Pancreas (tissue), 10 donors: ENCODE results near the gene COL11A1. TPM values are rescaled to one million over a fixed set of nuclear protein-coding genes. Genes with fewer than 3 reads are reported as not detected.
"Not testable (repeated sequence)": the region's sequence is repeated elsewhere in the genome, so short reads cannot be mapped to it uniquely, and the experiment has no call there.

Experiments
- ATAC-seq, 4 donors: fragments of 200-7000 bp; cut with Tn5 transposase; one replicate each; pipeline versions ENCODE4 v1.8.0 to v1.9.1; 2020; ENCODE audit warnings: mild to moderate bottlenecking in 4 of 4, moderate library complexity in 4 of 4
- DNase-seq, 6 donors: peaks; one replicate each; pipeline ENCODE4 v3.0.0-alpha.2; 2020
- FAIRE-seq: peaks from 2 replicates; lab custom pipeline; 2012; peaks lifted over from hg19 to GRCh38; lab: Jason Lieb, UNC
- H3K27ac ChIP-seq, 4 donors: fragments of 200-600 bp; sonication (generic); 1 replicate in 3 of 4; 2 replicates in 1 of 4; pipeline versions ENCODE4 v1.5.0 to v1.8.0; 2020
- H3K27me3 ChIP-seq, 4 donors: fragments of 200-600 bp; one replicate each; pipeline ENCODE4 v1.8.0; 2021
- H3K36me3 ChIP-seq, 3 donors: fragments of 200-600 bp; sonication (generic) in 1 of 3; one replicate each; pipeline versions ENCODE4 v1.5.0 to v1.8.0; 2020 to 2021
- H3K4me1 ChIP-seq, 3 donors: fragments of 200-600 bp; one replicate each; pipeline ENCODE4 v1.8.0; 2021
- H3K4me3 ChIP-seq, 4 donors: fragments of 200-600 bp; sonication (generic) in 2 of 4; one replicate each; pipeline versions ENCODE4 v1.5.0 to v1.8.0; 2020 to 2021
- H3K9me3 ChIP-seq, 4 donors: fragments of 200-600 bp; one replicate each; pipeline ENCODE4 v1.8.0; 2021
- WGBS, 2 donors: extraction: QIAGEN DNeasy Blood & Tissue Kit; methylation state at CpG; one replicate each; pipeline ENCODE4 v1.1.7; 2013; 5-methylcytosine and 5-hydroxymethylcytosine counted together
- intact Hi-C, 3 donors: fragments of 100-400 bp; cut with DNase I; formaldehyde crosslinking; loops; one replicate each; pipeline versions ENCODE4 v1.11.1 to v1.14.2; 2022
- polyA plus RNA-seq, 2 donors: library from polyadenylated mRNA; stranded (reverse); fragments of 200-250 nt; gene quantifications; one replicate each; pipeline ENCODE4 v1.2.3, GENCODE V29; 2013
- total RNA-seq, 6 donors: library from RNA; stranded (reverse); fragmentation: NEBNext Ultra II Directional in 4 of 6; extraction: Animal tissue kit (Norgen Biotek cat#: 25700) in 4 of 6; gene quantifications; one replicate each; pipeline versions ENCODE4 v1.2.1 to v1.2.4, GENCODE V29; 2021 to 2023
- TF ChIP-seq, protein P1 (sequence below), 4 donors: fragments of 200-600 bp; sonication (generic) in 3 of 4; IDR thresholded peaks; one replicate each; pipeline versions ENCODE4 v1.5.0 to v1.8.0; 2021; ENCODE audit warnings: antibody characterized with exemption in 4 of 4
- donor health status: healthy with polysubstance abuse.
- donor health status: DM: no; HTN: no; CAD: no; lungs with moderate emphysema.
- donor health status: DM: no; HTN: no; CAD: no.
- donor health status: control.
- donor health status: control.
- donor health status: Bipolar disorder and iron deficiency.
- donor health status: DM: yes; HTN: yes; CAD: no.
- donor health status: DM: no; HTN: no; CAD: no.
- donor health status: DM: no; HTN: no; CAD: no.
- donor health status: DM: yes; HTN: yes; CAD: no.

The COL11A1 gene
- total and polyA plus RNA-seq, 8 donors: 0.08 to 5.7 (median 0.38) TPM; not detected in 1

- H3K4me1 ChIP-seq: no peaks in the 10 kb centered on the region
- H3K9me3 ChIP-seq: no peaks in the 10 kb centered on the region
- ATAC-seq (no peak), DNase-seq (no peak), FAIRE-seq (no peak)
- H3K27ac ChIP-seq: no peak overlapping the region
- H3K36me3 ChIP-seq: no peaks in the 10 kb centered on the region
- TF ChIP-seq, protein P1, sequence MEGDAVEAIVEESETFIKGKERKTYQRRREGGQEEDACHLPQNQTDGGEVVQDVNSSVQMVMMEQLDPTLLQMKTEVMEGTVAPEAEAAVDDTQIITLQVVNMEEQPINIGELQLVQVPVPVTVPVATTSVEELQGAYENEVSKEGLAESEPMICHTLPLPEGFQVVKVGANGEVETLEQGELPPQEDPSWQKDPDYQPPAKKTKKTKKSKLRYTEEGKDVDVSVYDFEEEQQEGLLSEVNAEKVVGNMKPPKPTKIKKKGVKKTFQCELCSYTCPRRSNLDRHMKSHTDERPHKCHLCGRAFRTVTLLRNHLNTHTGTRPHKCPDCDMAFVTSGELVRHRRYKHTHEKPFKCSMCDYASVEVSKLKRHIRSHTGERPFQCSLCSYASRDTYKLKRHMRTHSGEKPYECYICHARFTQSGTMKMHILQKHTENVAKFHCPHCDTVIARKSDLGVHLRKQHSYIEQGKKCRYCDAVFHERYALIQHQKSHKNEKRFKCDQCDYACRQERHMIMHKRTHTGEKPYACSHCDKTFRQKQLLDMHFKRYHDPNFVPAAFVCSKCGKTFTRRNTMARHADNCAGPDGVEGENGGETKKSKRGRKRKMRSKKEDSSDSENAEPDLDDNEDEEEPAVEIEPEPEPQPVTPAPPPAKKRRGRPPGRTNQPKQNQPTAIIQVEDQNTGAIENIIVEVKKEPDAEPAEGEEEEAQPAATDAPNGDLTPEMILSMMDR (IDR thresholded peaks at IDR 0.05): no peak
- intact Hi-C loops: no loop called here
- 60 to 80% methylated on average over 6 of the region's 6 CpGs for WGBS, 2 donors
- H3K4me3 ChIP-seq: no peak overlapping the region
- H3K27me3 ChIP-seq: no peaks in the 10 kb centered on the region
These were observed 34.1 kb downstream of the COL11A1 start for GRCh38 chr1:103074224-103074623.

- Histone ChIP-seq H3K27ac (no peak overlapping the region), H3K36me3 (no peaks in the 10 kb centered on the region), H3K4me1 (no peaks in the 10 kb centered on the region), H3K27me3 (no peaks in the 10 kb centered on the region), H3K4me3 (no peak overlapping the region), H3K9me3 (no peaks in the 10 kb centered on the region)
- 9 to 11% methylated on average over 2 of the region's 2 CpGs for WGBS, 2 donors
- FAIRE-seq: no peak
- TF ChIP-seq, protein P1 (IDR thresholded peaks at IDR 0.05): no peak
- no peak for ATAC-seq
- DNase-seq: no peak
- intact Hi-C loops: no loop called here
These were observed 39.1 kb downstream of the COL11A1 start for GRCh38 chr1:103069201-103069600.

- Histone ChIP-seq H3K36me3 (no peaks in the 10 kb centered on the region), H3K27ac (no peak overlapping the region), H3K27me3 (no peaks in the 10 kb centered on the region), H3K9me3 (no peaks in the 10 kb centered on the region), H3K4me3 (no peak overlapping the region), H3K4me1 (no peaks in the 10 kb centered on the region)
- intact Hi-C loops: no loop called here
- TF ChIP-seq, protein P1 (IDR thresholded peaks at IDR 0.05): no peak
- ATAC-seq (no peak), DNase-seq (no peak), FAIRE-seq (no peak)
- WGBS, 2 donors: 48 to 64% methylated on average over 2 of the region's 2 CpGs
These were observed 44.4 kb downstream of the COL11A1 start for GRCh38 chr1:103063921-103064320.

- FAIRE-seq (no peak), DNase-seq (no peak), ATAC-seq (no peak)
- H3K4me1 ChIP-seq: no peaks in the 10 kb centered on the region
- no peaks in the 10 kb centered on the region for H3K36me3 ChIP-seq
- H3K4me3 ChIP-seq: no peak overlapping the region
- no peak overlapping the region for H3K27ac ChIP-seq
- TF ChIP-seq, protein P1 (IDR thresholded peaks at IDR 0.05): no peak
- no peaks in the 10 kb centered on the region for H3K27me3 ChIP-seq
- H3K9me3 ChIP-seq: no peaks in the 10 kb centered on the region
- intact Hi-C loops: no loop called here
These were observed 49.9 kb downstream of the COL11A1 start for GRCh38 chr1:103058391-103058790.

DNA sequence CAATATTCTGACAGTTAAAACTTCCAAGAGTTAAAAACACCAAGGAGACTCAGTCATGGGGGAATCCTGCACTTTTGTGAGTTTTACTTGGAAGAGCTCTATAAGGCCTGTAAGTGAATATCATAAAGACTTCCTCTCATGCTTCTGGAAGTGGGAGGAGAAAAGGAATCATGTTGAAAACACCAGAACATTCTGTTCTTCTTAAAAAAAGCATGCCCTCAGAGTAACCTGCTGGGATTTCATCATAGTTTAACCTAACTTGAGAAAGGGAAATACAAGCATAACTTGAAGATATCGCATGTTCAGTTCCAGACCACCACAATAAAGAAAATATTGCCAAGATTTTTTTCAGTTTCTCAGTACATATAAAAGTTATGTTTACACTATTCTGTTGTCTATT lies 51.9 kb downstream of the COL11A1 start:
- TF ChIP-seq, protein P1 (IDR thresholded peaks at IDR 0.05): no peak
- intact Hi-C loops: no loop called here
- no peaks in the 10 kb centered on the region for H3K27me3 ChIP-seq
- H3K4me1 ChIP-seq: no peaks in the 10 kb centered on the region
- DNase-seq (no peak), FAIRE-seq (no peak), ATAC-seq (no peak)
- 85 to 94% methylated on average over 1 of the region's 1 CpG for WGBS, 2 donors
- no peaks in the 10 kb centered on the region for H3K9me3 ChIP-seq
- no peak overlapping the region for H3K27ac ChIP-seq
- H3K36me3 ChIP-seq: no peaks in the 10 kb centered on the region
- no peak overlapping the region for H3K4me3 ChIP-seq

- H3K4me3 ChIP-seq, H3K9me3 ChIP-seq, H3K4me1 ChIP-seq, H3K27ac ChIP-seq, H3K36me3 ChIP-seq, H3K27me3 ChIP-seq, FAIRE-seq, ATAC-seq, intact Hi-C loops: not testable (repeated sequence)
- WGBS, 2 donors: 77 to 85% methylated on average over 13 of the region's 13 CpGs
- peak in 1 of 6 donors; percentile 13 for DNase-seq
These were observed 80.2 kb downstream of the COL11A1 start for GRCh38 chr1:103028110-103028509.
